Transverse colon (tissue), 4 donors: ENCODE results near the gene LARP4B.

Experiments
- POLR2A ChIP-seq: fragments of 450-650 bp; IDR thresholded peaks from one replicate; pipeline ENCODE4 v1.6.1; 2016; ENCODE audit warnings: antibody characterized with exemption, mild to moderate bottlenecking, moderate library complexity
- POLR2AphosphoS5 ChIP-seq, 3 donors: sonication (generic); formaldehyde crosslinking; IDR thresholded peaks; one replicate each; pipeline ENCODE4 v1.6.1; 2016; ENCODE audit warnings: antibody characterized with exemption in 3 of 3
- TF ChIP-seq, protein P1 (sequence below), 5 experiments: fragments of 200-600 bp in 3 of 5; fragments of 450-650 bp in 2 of 5; sonication (generic) in 3 of 5; IDR thresholded peaks; 1 replicate in 2 of 5; 2 replicates in 3 of 5; pipeline ENCODE4 v1.5.1; 2016 to 2017; ENCODE audit warnings: antibody characterized with exemption in 5 of 5, inconsistent platforms in 3 of 5, mild to moderate bottlenecking in 2 of 5, moderate library complexity in 1 of 5

- TF ChIP-seq, protein P1, sequence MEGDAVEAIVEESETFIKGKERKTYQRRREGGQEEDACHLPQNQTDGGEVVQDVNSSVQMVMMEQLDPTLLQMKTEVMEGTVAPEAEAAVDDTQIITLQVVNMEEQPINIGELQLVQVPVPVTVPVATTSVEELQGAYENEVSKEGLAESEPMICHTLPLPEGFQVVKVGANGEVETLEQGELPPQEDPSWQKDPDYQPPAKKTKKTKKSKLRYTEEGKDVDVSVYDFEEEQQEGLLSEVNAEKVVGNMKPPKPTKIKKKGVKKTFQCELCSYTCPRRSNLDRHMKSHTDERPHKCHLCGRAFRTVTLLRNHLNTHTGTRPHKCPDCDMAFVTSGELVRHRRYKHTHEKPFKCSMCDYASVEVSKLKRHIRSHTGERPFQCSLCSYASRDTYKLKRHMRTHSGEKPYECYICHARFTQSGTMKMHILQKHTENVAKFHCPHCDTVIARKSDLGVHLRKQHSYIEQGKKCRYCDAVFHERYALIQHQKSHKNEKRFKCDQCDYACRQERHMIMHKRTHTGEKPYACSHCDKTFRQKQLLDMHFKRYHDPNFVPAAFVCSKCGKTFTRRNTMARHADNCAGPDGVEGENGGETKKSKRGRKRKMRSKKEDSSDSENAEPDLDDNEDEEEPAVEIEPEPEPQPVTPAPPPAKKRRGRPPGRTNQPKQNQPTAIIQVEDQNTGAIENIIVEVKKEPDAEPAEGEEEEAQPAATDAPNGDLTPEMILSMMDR (IDR thresholded peaks at IDR 0.05) = no peak
- no peak for TF ChIP-seq POLR2A
- TF ChIP-seq POLR2AphosphoS5 (IDR thresholded peaks at IDR 0.05) = no peak
Measured at GRCh38 chr10:791639-792038, 139.9 kb downstream of the LARP4B start.
